Large intestine (tissue), 3 donors: ENCODE data around the gene PATJ. TPM values are rescaled to one million over a fixed set of nuclear protein-coding genes. Genes with fewer than 3 reads are reported as not detected.
"Not testable (repeated sequence)": the region's sequence is repeated elsewhere in the genome, so short reads cannot be mapped to it uniquely, and the experiment has no call there.

Experiments
- DNase-seq, 2 donors: peaks; one replicate each; pipeline versions ENCODE4 v3.0.0 to v3.0.0-alpha.2; 2013
- H3K27ac ChIP-seq: one replicate; pipeline ENCODE4 v1.5.1; 2013; ENCODE audit warnings: low read length
- H3K27me3 ChIP-seq: 2 replicates; pipeline ENCODE4 v1.6.1; 2013; ENCODE audit warnings: low read length; ENCODE audit not compliant: control insufficient read depth, insufficient read depth
- H3K36me3 ChIP-seq: 2 replicates; pipeline ENCODE4 v1.6.1; 2013; ENCODE audit warnings: low read length; ENCODE audit not compliant: control insufficient read depth, insufficient read depth
- H3K4me1 ChIP-seq: one replicate; pipeline ENCODE4 v1.6.1; 2013; ENCODE audit warnings: low read length; ENCODE audit not compliant: control insufficient read depth, insufficient read depth
- H3K4me3 ChIP-seq: one replicate; pipeline ENCODE4 v1.5.1; 2013; ENCODE audit warnings: low read length
- H3K9me3 ChIP-seq: one replicate; pipeline ENCODE4 v1.6.1; 2013; ENCODE audit warnings: mild to moderate bottlenecking, low read depth, low read length, moderate library complexity; ENCODE audit not compliant: control insufficient read depth
- WGBS: methylation state at CpG from one replicate; pipeline ENCODE4 v1.1.5; 2013; ENCODE audit warnings: low lambda C conversion rate; ENCODE audit not compliant: insufficient coverage; 5-methylcytosine and 5-hydroxymethylcytosine counted together
- polyA plus RNA-seq: library from polyadenylated mRNA; unstranded; fragments of 120-200 nt; gene quantifications from one replicate; pipeline ENCODE4 v1.2.1, GENCODE V29; 2013

Gene PATJ
- polyA plus RNA-seq, 1 donor = 33.0 TPM

GRCh38 chr1:62213075-62213914, 471.0 kb downstream of the PATJ start:
- Histone ChIP-seq H3K36me3 (no peaks in the 10 kb centered on the region), H3K27me3 (no peaks in the 10 kb centered on the region), H3K4me1 (no peaks in the 10 kb centered on the region), H3K9me3 (peaks cover 13% of the 10 kb centered on the region), H3K4me3 (no peak overlapping the region), H3K27ac (no peak overlapping the region)
- no CpG with 5 or more reads among the region's 6 CpGs for WGBS
- no peak for DNase-seq

DNA sequence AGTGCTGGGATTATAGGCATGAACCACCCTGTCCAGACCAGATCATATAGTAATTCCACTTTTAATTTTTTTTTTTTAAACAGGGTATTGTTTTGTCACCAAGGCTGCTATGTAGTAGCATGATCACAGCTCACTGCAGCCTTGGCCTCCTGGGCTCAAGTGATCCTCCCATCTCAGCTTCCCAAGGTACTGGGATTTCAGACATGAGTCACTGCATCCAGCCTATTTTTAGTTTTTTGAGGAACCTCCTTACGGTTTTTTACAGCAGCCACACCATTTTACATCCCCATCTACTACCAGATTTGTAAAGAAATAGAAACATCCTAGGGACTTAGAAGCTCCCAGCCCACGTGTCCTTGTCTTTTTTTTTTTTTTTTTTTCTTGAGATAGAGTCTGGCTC, 476.3 kb downstream of the PATJ start:
- WGBS = 67% methylated on average over 1 of the region's 2 CpGs
- no peaks in the 10 kb centered on the region for H3K9me3 ChIP-seq
- H3K27ac ChIP-seq = no peak overlapping the region
- H3K4me1 ChIP-seq = no peaks in the 10 kb centered on the region
- H3K36me3 ChIP-seq = no peaks in the 10 kb centered on the region
- H3K27me3 ChIP-seq = no peaks in the 10 kb centered on the region
- no peak for DNase-seq
- no peak overlapping the region for H3K4me3 ChIP-seq

GRCh38 chr1:62220456-62220855, 478.2 kb downstream of the PATJ start:
- not testable (repeated sequence) for DNase-seq, H3K27ac ChIP-seq, H3K4me3 ChIP-seq, H3K4me1 ChIP-seq, H3K27me3 ChIP-seq, H3K9me3 ChIP-seq, H3K36me3 ChIP-seq
- WGBS = no CpG with 5 or more reads among the region's 9 CpGs

GRCh38 chr1:62221171-62221570, 478.9 kb downstream of the PATJ start:
- H3K4me1 ChIP-seq = no peaks in the 10 kb centered on the region
- no peak overlapping the region for H3K27ac ChIP-seq
- 100% methylated on average over 1 of the region's 1 CpG for WGBS
- DNase-seq = no peak
- H3K9me3 ChIP-seq = no peaks in the 10 kb centered on the region
- no peak overlapping the region for H3K4me3 ChIP-seq
- H3K36me3 ChIP-seq = no peaks in the 10 kb centered on the region
- no peaks in the 10 kb centered on the region for H3K27me3 ChIP-seq

DNA sequence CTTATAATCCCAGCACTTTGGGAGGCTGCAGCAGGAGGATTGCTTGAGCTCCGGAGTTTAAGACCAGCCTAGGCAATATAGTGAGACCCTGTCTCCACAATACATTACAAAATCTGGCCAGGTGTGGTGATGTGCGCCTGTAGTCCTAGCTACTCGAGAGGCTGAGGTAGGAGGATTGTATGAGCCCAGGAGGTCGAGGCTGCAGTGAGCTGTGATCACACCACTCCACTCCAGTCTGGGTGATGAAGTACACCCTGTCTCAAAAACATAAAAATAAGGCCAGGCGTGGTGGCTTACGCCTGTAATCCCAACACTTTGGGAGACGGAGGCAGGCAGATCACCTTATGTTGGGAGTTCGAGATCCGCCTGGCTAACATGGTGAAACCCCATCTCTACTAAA, 480.0 kb downstream of the PATJ start:
- Histone ChIP-seq H3K9me3 (no peaks in the 10 kb centered on the region), H3K36me3 (no peaks in the 10 kb centered on the region), H3K27ac (no peak overlapping the region), H3K27me3 (no peaks in the 10 kb centered on the region), H3K4me1 (no peaks in the 10 kb centered on the region), H3K4me3 (no peak overlapping the region)
- WGBS = no CpG with 5 or more reads among the region's 9 CpGs
- DNase-seq = no peak

GRCh38 chr1:62224182-62224581, 481.9 kb downstream of the PATJ start:
- Histone ChIP-seq H3K27ac (no peak overlapping the region), H3K27me3 (no peaks in the 10 kb centered on the region), H3K9me3 (no peaks in the 10 kb centered on the region), H3K4me3 (no peak overlapping the region), H3K36me3 (no peaks in the 10 kb centered on the region), H3K4me1 (no peaks in the 10 kb centered on the region)
- WGBS = no CpG with 5 or more reads among the region's 3 CpGs
- DNase-seq = no peak

GRCh38 chr1:62227496-62227895, 485.2 kb downstream of the PATJ start:
- no peaks in the 10 kb centered on the region for H3K4me1 ChIP-seq
- H3K27ac ChIP-seq = no peak overlapping the region
- no peaks in the 10 kb centered on the region for H3K36me3 ChIP-seq
- no CpG with 5 or more reads among the region's 11 CpGs for WGBS
- DNase-seq = no peak
- no peak overlapping the region for H3K4me3 ChIP-seq
- no peaks in the 10 kb centered on the region for H3K9me3 ChIP-seq
- H3K27me3 ChIP-seq = no peaks in the 10 kb centered on the region

Other genes starting within 250 kb of the PATJ start
- gene TM2D1, start 17.3 kb upstream of the PATJ start, polyA plus RNA-seq = 54.5 TPM